Stimulated activated CD4-positive, alpha-beta T cell treated with anti-CD3 and anti-CD28 coated beads, Interleukin-1b, Interleukin-23, amount 100 ng/mL, for 1 hour (primary cell): Measurements from ENCODE around the gene NME4.
"Not testable (repeated sequence)": the region's sequence is repeated elsewhere in the genome, so short reads cannot be mapped to it uniquely, and the experiment has no call there.

Experiments
- DNase-seq, 2 donors: peaks; one replicate each; pipeline ENCODE4 v3.0.0-alpha.2; 2020; ENCODE audit warnings: low read depth in 2 of 2

NME4 gene

DNA sequence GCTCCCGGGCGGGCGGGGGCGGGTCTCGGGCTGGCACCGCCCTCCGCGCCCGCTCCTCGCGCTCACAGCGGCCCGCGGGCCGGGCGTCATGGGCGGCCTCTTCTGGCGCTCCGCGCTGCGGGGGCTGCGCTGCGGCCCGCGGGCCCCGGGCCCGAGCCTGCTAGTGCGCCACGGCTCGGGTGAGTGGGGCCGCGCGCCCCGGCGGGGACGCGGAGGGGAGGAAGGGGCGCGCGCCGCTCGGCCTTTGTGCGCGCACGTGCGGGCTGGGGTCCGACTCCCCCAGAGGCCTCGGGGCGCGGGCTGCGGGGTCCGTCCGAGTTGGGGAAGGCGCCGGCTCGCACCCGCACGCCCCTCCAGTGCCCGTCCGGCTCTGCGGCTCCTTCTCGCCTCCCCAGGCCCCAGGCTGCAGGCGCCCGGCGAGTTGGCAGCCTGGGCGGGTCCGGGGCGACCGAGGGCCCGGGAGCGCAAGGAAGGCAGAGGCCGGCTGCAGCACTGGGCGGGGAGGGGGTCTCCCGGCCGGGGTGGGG lies at the start of gene NME4:
Gene NME4, plus strand, starts transcription at position 65 of the 527 bp plus-strand sequence. Its CDS starts 24 bp downstream, at position 89.
- DNase-seq = no peak

DNA sequence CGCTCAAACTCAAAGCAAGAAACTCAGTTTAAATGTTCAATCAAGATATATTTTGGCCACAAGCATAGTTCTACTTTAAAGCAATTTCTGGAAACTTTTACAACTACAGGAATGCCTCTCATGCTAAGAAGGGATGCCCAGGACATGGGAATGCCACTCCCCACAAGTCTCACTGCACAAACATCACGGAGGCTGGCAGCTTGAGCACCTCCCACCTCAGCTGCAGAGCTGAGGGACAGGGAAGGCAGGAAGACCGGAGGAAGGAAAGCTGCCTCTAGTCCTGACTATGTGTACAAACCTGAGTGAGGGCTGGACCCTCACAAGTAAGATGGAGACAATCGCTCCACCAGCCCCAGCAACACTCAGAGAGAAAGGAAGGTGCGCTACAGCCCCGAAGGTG lies 49.8 kb upstream of the NME4 start:
- DNase-seq = no peak

- not testable (repeated sequence) for DNase-seq
These were observed 48.5 kb upstream of the NME4 start for GRCh38 chr16:348495-348894.

- DNase-seq = no peak
These were observed 47.8 kb upstream of the NME4 start for GRCh38 chr16:349211-349610.

DNA sequence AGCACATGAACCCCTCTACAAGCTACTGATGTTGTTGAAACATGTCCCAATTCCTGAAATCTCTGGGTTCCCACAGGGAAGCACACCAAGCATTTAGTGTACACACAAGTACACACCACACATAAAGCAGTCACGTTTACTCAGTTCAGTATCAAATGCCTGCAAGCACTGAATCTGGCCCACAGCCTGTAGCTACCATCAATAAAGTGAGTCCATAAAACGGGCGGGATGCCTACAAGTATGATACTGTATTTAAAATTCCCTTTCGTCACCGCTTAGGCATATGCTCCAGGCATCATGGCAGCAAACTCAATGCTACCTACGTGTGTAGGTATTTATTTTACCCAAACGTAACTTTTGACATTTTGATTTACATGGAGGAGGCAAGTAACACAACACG lies 46.8 kb upstream of the NME4 start:
- no peak for DNase-seq

GRCh38 chr16:351804-352520 lies 45.0 kb upstream of the NME4 start:
- DNase-seq = no peak

DNA sequence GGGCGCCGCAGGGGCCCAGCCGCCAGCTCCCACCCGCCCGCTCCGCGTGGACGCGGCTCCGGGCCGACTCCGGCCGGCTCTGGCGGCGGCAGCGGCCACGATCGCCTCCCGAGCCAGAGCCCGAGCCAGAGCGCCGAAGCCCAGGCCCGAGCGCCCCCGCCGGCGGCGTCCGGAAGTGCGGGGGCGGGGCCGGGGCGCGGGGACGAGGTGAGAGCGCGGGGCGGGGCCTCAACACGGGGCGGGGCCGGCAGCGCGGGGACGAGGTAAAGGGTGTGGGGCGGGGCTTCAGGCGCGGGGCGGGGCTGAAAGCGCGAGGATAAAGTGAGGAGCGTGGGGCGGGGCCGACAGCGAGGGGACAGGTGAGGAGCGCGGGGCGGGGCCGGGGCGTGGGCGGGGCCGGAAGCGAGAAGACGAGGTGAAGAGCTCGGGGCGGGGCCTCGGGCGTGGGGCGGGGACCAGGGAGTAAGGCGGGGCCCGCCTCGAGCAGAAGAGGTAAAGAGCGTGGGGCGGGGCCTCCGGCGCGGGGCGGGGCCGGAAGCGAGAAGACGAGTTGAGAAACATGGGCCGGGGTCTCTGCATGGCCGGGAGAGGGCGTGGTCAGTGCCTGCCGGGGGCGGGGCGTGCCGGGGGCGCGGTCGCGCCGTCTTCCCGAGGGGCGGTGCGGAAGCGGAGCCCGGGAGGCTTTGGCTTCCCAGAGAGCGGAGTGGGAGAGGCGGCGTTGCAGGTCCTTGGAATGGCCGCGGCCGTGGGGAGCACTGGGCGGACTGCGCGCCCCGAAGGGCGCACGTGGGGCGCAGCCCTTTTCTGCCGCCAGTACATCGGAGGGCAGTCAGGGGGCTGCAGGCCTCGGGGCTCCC lies 44.2 kb upstream of the NME4 start, which contains the start of gene AXIN1:
Gene AXIN1, minus strand, starts transcription at position 177 of the 857 bp plus-strand sequence. CDS start 5,698 bp downstream, outside the sequence.
- peak; percentile 100 for DNase-seq

DNA sequence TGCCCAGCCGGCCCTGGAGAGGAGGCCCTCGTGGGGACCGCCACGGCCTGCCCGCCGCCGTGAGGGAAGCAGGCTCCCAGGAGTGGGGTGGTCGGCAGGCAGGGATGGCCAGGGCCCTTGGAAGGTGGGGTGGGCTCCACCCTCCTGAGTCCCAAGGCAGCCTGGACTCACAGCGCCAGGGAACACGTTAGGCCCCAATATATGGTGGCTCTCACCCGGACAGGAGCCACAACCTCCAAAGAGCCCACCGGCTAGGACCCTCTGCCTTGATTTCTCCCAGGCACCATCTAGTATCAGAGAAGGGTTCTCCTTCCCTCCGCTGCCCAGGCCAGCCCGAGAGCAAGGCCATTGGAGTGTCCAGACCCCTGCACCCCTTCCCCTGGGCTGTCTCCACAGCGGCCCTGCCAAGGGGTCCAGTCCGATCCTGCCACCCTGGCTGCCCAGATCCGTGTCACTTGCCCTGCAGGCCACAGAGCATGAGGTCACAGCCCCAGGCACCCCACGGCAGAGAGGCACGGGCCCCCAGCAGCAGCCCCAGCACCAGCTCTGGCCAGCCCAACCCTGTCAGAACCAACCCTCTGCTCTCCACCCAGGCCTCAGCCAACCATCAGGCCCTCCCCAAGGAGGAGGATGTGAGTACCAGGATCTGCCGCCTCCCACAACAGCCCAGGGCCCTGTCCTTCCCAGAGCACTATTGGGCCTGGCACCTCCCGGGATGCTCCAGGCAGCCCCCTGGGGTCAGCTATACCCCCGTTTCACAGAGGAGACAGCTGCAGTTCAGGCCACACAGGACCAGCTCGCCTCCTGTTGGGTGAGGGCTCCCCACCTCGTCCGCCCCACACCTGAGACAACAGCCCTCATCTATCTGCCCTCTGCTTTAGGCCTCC lies 43.4 kb upstream of the NME4 start:
- DNase-seq = no peak

GRCh38 chr16:354291-354881 lies 42.6 kb upstream of the NME4 start:
- DNase-seq = no peak

DNA sequence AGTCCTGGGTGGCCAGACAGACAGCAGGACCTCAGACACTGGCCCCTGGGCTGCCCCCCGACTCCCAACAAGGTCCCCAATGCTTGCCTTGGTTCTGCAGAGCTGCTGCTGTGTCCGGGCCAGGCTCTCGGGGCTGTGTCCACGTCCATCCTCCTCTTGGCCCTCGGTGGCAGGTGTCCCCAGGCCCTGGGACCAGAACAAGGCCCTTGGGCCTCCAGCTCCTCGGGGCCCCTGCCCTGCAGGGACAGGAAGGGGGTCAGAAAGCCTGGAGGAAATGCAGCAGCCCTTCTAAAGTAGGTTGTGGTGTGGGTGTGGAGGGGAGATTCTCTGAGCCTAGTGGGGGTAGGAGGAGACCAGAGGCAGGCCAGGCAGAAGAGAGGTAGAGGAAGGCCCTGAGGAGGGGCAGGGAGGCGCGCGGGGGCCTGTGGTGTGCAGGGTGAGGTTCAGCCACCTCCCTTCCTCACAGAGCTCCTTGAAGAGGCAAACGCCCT lies 42.0 kb upstream of the NME4 start:
- no peak for DNase-seq

DNA sequence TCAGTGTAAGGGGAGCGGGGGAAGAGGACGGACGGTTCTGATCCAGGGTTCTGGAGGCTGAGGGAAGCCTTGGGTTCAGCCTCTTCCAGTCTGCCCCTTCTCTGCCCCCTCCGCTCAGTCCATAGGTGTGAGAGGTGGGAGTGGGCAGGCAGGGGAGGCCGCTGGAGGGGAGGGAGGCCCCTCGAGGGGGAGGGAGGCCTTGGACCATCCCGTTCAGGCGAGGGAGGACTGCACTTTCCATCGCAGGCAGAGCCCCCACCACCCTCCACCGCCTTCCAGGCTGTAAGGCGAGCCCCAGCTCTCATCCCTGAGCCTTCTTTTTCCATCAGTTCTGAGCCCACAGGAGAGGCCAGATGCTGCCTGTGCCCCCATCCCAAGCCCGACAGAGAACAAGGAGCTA lies 40.3 kb upstream of the NME4 start:
- no peak for DNase-seq

DNA sequence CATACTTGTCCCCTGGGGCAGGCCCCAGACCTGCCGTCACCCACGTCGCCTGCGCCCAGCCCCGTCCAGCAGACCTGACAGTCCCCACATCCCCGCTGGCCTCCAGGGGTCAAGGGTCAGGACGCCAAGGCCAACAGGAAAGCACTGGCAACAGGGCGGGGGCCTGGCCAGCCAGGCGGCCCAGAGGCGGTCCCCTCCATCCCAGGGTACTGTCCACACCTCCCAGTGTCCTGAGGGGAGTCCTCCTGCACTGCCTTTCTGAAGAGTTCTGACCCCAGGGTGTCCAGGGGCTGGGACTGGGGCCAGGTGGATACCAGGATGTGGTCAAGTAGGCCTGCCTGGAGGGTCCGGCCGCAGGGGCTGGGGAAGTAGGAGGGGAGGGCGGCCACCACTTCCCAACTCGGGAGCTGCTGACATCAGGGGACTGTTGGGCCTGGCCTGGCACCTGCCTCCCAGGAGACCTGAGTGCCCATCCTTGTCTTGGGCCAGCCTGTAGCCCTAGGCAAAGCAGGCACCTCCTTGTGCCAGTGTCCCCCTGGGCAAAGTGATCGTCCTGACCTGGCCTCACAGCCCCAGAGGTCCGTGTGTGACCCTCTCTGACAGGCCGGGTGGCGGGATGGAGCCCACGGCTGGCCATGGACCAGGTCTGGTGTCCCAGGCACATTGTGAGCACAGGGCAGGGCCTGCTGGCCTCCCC lies 37.8 kb upstream of the NME4 start:
- DNase-seq = no peak

GRCh38 chr16:359871-360697 lies 36.9 kb upstream of the NME4 start:
- no peak for DNase-seq

GRCh38 chr16:360698-361336 lies 36.2 kb upstream of the NME4 start:
- DNase-seq = no peak

- DNase-seq = no peak
These were observed 35.6 kb upstream of the NME4 start for GRCh38 chr16:361341-361871.

DNA sequence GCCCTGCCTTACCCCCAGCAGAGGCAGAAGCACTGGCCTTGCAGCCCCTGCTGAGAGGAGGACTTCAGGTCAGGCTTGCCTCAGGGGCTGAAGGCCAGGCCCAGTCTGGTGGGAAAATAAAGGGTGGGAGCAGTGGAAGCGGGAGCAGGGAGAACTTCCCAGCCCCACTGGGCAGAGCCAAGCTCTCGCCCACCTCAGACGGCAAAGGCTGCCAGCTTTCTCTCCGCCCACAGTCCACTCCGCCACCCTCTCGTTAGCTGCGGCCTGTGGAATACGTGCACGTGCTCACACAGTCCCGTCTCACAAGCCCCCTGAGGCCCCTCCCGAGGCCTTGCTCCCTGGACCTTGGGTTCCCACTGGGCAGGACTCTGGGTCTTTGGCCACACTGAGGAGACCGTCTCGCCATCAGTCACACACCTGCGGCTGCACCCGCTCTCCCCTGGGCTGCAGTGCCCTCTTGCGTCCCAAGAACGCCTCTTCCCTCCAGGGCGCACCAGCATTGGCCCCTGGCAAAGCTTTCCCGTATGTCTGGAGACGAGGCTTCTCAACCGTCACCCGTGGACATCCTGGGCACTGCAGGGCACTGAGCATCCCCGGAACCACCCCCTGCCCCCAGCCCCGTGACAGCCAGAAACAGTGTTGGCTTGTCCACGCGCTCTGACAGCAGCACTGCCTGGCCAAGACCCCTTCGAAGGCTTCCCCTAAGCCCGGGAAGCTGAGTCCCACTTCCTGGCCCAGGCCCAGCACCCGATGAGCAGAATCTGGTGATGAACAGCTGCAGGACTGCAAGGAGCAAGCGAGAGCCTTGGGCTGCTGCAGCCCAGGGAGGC lies 34.9 kb upstream of the NME4 start:
- peak in 1 of 2 donors; percentile 56 for DNase-seq

DNA sequence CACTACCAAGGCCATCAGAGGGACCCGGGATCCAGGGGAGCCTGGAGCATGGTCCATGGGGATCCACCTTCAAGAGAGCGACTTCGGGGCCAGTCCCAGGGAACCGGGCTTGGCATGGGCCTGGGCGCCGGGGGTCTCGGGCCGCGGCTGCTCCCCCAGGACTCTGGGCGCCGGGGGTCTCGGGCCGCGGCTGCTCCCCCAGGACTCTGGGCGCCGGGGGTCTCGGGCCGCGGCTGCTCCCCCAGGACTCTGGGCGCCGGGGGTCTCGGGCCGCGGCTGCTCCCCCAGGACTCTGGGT lies 34.3 kb upstream of the NME4 start:
- not testable (repeated sequence) for DNase-seq

DNA sequence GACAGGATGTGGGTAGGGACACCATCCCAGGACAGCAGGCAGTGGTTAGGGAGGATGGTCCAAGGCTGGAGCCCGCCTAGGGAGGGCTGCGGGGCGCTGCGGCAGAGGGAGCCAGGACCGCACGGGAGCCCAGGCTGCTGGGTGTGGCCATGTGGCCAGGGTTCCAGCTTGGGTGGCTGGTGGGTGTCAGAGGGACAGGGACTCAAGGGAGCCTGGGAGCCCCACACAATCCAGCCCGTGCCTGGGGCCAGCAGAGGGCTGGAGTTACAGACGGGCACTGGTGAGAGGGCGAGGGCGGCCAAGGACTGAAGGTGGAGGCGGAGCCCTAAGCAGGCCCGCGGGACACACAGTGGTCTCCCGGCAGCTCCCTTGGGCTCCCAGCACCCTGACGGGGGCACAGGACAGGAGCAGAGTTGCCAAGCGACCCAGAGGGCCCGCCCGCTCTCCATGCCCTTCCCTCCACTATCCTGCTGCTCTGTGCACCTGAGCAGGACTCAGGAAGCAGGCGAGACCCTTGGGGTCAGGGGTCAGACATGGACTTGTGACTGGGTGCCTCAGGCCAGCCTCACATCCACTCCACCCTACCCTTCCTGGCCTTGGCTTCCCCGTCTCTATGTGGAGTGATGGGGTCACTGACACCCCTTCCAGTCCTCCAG lies 33.8 kb upstream of the NME4 start:
- DNase-seq = no peak
